ENCODE measurements around the gene ADAM15. TPM values are rescaled to one million over a fixed set of nuclear protein-coding genes. Genes with fewer than 3 reads are reported as not detected.

Gene ADAM15
- polyA plus RNA-seq, 2 of the 4 experiments (the other 2 are of a cell fraction) = 25.6 to 33.0 TPM

- peak; percentile 81; the same call in 2 of the 3 replicates for TF ChIP-seq BCL3 (IDR thresholded peaks at IDR 0.05)
- peak; percentile 61 for TF ChIP-seq GATA3 (IDR thresholded peaks at IDR 0.05; ENCODE audit: borderline replicate concordance)
- TF ChIP-seq HOXB13 (CRISPR knock-in tag; IDR thresholded peaks at IDR 0.05; ENCODE audit: low read depth) = no peak
- TF ChIP-seq, protein P1, sequence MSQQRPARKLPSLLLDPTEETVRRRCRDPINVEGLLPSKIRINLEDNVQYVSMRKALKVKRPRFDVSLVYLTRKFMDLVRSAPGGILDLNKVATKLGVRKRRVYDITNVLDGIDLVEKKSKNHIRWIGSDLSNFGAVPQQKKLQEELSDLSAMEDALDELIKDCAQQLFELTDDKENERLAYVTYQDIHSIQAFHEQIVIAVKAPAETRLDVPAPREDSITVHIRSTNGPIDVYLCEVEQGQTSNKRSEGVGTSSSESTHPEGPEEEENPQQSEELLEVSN (IDR thresholded peaks at IDR 0.05; ENCODE audit: borderline replicate concordance, low read depth) = peak; percentile 43; the same call in 1 of the 2 replicates
- TF ChIP-seq CBX8 (IDR thresholded peaks at IDR 0.05) = no peak
These were observed 47.3 kb upstream of the ADAM15 start (continued) for GRCh38 chr1:155003766-155004351.

DNA sequence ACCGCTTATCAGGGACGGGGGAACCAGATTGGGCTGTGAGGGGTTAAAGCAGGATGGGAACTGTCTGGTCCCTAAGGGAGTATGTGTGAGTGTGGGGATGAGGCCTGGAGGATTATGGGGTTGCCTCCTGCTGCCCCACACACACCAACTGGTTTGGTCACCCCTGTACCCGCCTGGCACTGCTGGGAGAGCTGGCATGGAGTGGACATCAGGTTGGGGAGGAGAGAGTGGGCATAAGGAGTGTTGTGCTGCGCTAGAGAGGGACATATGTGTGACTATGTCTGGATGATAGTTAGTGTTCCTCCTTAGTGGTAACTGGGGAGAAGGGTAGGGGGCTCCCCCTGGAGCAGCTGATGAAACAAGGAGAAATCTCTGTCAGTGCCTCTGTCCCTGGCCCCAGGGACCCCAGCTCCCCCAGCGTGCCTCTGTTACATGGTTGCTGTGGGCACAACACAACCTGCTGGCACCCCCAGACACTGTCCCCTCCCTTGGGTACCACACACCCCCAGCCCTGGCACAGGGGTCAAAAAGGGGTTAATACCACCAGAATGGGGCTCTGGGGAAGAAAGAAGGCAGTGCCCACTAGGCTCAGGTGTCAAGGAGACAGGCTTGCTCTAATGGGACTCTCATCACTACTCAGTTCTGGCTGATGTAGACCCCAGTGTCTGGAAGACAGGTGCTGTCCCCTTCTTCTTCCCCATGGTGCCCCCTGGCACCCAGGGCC lies 46.6 kb upstream of the ADAM15 start:
- Histone ChIP-seq H3K4me3 (peak overlapping the region; percentile 80), H3K4me1 (peaks cover 60% of the 10 kb centered on the region), H3K9me3 (no peaks in the 10 kb centered on the region), H3K27ac (peak overlapping the region; percentile 98 to 100), H3K4me2 (peak overlapping the region; percentile 88)
- no peak for FAIRE-seq
- DNase-seq (ENCODE audit: low read depth in 1 of 2, low spot score in 1 of 2) = no peak
- TF ChIP-seq HEYL (CRISPR knock-in tag; IDR thresholded peaks at IDR 0.05) (no peak), HOXB13 (CRISPR knock-in tag; IDR thresholded peaks at IDR 0.05; ENCODE audit: low read depth) (no peak), CHD4 (IDR thresholded peaks at IDR 0.05; ENCODE audit: borderline replicate concordance) (no peak), BHLHE40 (IDR thresholded peaks at IDR 0.05; ENCODE audit: low read depth, low read length) (no peak), JUN (IDR thresholded peaks at IDR 0.05) (no peak), BCL3 (IDR thresholded peaks at IDR 0.05) (no peak), NPAS2 (CRISPR knock-in tag; IDR thresholded peaks at IDR 0.05; ENCODE audit: borderline replicate concordance) (no peak), NFE2L2 (conservative IDR thresholded peaks at IDR 0.05; ENCODE audit: low read length) (no peak), EHMT2 (IDR thresholded peaks at IDR 0.05; ENCODE audit: low read depth) (no peak), RARB (CRISPR knock-in tag; IDR thresholded peaks at IDR 0.05) (no peak), CBX8 (IDR thresholded peaks at IDR 0.05) (no peak)
- TF ChIP-seq, protein P2, sequence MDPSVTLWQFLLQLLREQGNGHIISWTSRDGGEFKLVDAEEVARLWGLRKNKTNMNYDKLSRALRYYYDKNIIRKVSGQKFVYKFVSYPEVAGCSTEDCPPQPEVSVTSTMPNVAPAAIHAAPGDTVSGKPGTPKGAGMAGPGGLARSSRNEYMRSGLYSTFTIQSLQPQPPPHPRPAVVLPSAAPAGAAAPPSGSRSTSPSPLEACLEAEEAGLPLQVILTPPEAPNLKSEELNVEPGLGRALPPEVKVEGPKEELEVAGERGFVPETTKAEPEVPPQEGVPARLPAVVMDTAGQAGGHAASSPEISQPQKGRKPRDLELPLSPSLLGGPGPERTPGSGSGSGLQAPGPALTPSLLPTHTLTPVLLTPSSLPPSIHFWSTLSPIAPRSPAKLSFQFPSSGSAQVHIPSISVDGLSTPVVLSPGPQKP (IDR thresholded peaks at IDR 0.05; ENCODE audit: low read depth, low read length) = no peak
- TF ChIP-seq, protein P3, sequence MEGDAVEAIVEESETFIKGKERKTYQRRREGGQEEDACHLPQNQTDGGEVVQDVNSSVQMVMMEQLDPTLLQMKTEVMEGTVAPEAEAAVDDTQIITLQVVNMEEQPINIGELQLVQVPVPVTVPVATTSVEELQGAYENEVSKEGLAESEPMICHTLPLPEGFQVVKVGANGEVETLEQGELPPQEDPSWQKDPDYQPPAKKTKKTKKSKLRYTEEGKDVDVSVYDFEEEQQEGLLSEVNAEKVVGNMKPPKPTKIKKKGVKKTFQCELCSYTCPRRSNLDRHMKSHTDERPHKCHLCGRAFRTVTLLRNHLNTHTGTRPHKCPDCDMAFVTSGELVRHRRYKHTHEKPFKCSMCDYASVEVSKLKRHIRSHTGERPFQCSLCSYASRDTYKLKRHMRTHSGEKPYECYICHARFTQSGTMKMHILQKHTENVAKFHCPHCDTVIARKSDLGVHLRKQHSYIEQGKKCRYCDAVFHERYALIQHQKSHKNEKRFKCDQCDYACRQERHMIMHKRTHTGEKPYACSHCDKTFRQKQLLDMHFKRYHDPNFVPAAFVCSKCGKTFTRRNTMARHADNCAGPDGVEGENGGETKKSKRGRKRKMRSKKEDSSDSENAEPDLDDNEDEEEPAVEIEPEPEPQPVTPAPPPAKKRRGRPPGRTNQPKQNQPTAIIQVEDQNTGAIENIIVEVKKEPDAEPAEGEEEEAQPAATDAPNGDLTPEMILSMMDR (IDR thresholded peaks at IDR 0.05) = no peak
- 9% methylated on average over 5 of the region's 5 CpGs for WGBS (ENCODE audit: missing lambda C conversion rate)
- ChIA-PET POLR2A (interaction anchor here (1.3 to 3.1 kb wide), 6 partner anchors 12 to 80 kb away, joined by 3 to 14 read pairs (median 4); partner anchors contain the start of genes ADAM15 and SHC1), CTCF (no interaction called here)
- no peak for ATAC-seq

Data from A549 (cell line).